Colonic mucosa (tissue), 4 donors: Measurements from ENCODE around the gene IL17RB. TPM values are rescaled to one million over a fixed set of nuclear protein-coding genes. Genes with fewer than 3 reads are reported as not detected.

Experiments used
- DNase-seq: peaks from one replicate; pipeline ENCODE4 v3.0.0-alpha.2; 2020
- H3K27ac ChIP-seq: fragments of 200-600 bp; one replicate; pipeline ENCODE4 v1.8.0; 2021
- H3K27me3 ChIP-seq: fragments of 200-600 bp; one replicate; pipeline ENCODE4 v1.8.0; 2021
- H3K36me3 ChIP-seq: fragments of 200-600 bp; one replicate; pipeline ENCODE4 v1.8.0; 2021
- H3K4me1 ChIP-seq: fragments of 200-600 bp; one replicate; pipeline ENCODE4 v1.8.0; 2021; ENCODE audit warnings: mild to moderate bottlenecking
- H3K4me3 ChIP-seq: fragments of 200-600 bp; one replicate; pipeline ENCODE4 v1.8.0; 2021
- H3K9ac ChIP-seq, 2 donors: one replicate each; pipeline ENCODE4 v1.7.0; 2013; ENCODE audit warnings: control low read depth in 2 of 2, low read depth in 2 of 2, low read length in 2 of 2
- H3K9me3 ChIP-seq: fragments of 200-600 bp; one replicate; pipeline ENCODE4 v1.8.0; 2021
- intact Hi-C: fragments of 100-400 bp; cut with DNase I; formaldehyde crosslinking; loops from one replicate; pipeline ENCODE4 v1.14.1; 2022
- total RNA-seq, 2 donors: library from RNA; stranded (reverse); fragmentation: NEBNext Ultra II Directional in 1 of 2; extraction: Animal tissue kit (Norgen Biotek cat#: 25700) in 1 of 2; gene quantifications; one replicate each; pipeline ENCODE4 v1.2.1, GENCODE V29; 2021
- TF ChIP-seq, protein P1 (sequence below): fragments of 200-600 bp; IDR thresholded peaks from one replicate; pipeline ENCODE4 v1.8.0; 2022; ENCODE audit warnings: antibody characterized with exemption, mild to moderate bottlenecking
- donor health status: healthy.
- donor health status: DM: no; HTN: no; CAD: no.
- donor health status: DM: no; HTN: no; CAD: no.

Gene IL17RB
- total RNA-seq, 2 donors from 2014 or later: 18.6 to 25.7 TPM

GRCh38 chr3:53815067-53815466 lies 31.3 kb upstream of the IL17RB start:
- intact Hi-C loops: no loop called here
- no peaks in the 10 kb centered on the region for H3K36me3 ChIP-seq
- no peaks in the 10 kb centered on the region for H3K4me1 ChIP-seq
- H3K9me3 ChIP-seq: no peaks in the 10 kb centered on the region
- H3K4me3 ChIP-seq: no peak overlapping the region
- H3K27ac ChIP-seq: no peak overlapping the region
- H3K9ac ChIP-seq: no peak overlapping the region
- H3K27me3 ChIP-seq: no peaks in the 10 kb centered on the region
- no peak for DNase-seq
- TF ChIP-seq, protein P1, sequence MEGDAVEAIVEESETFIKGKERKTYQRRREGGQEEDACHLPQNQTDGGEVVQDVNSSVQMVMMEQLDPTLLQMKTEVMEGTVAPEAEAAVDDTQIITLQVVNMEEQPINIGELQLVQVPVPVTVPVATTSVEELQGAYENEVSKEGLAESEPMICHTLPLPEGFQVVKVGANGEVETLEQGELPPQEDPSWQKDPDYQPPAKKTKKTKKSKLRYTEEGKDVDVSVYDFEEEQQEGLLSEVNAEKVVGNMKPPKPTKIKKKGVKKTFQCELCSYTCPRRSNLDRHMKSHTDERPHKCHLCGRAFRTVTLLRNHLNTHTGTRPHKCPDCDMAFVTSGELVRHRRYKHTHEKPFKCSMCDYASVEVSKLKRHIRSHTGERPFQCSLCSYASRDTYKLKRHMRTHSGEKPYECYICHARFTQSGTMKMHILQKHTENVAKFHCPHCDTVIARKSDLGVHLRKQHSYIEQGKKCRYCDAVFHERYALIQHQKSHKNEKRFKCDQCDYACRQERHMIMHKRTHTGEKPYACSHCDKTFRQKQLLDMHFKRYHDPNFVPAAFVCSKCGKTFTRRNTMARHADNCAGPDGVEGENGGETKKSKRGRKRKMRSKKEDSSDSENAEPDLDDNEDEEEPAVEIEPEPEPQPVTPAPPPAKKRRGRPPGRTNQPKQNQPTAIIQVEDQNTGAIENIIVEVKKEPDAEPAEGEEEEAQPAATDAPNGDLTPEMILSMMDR: no peak

DNA sequence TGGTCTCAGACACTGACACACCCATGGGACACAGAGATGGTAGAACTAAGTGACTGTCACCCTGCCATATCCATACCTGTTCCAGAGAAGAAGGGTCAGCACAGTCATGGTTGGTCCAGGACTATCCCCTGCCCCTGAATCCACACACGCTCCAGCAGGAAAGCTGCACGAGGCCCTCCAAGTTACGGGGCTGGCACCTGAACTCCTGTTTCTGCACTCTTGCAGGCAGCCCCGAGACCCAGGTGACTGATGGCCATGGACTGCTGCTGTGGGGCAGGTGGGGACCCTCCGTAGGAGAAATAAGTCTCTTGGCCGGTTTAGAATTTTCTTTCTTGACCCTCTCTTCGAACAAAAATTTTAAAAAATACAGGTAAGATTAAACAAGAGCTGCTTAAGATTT lies 30.7 kb upstream of the IL17RB start:
- no peaks in the 10 kb centered on the region for H3K4me1 ChIP-seq
- H3K4me3 ChIP-seq: no peak overlapping the region
- no peaks in the 10 kb centered on the region for H3K27me3 ChIP-seq
- no peak overlapping the region for H3K9ac ChIP-seq
- no peaks in the 10 kb centered on the region for H3K36me3 ChIP-seq
- DNase-seq: no peak
- no peaks in the 10 kb centered on the region for H3K9me3 ChIP-seq
- TF ChIP-seq, protein P1: no peak
- intact Hi-C loops: no loop called here
- no peak overlapping the region for H3K27ac ChIP-seq

DNA sequence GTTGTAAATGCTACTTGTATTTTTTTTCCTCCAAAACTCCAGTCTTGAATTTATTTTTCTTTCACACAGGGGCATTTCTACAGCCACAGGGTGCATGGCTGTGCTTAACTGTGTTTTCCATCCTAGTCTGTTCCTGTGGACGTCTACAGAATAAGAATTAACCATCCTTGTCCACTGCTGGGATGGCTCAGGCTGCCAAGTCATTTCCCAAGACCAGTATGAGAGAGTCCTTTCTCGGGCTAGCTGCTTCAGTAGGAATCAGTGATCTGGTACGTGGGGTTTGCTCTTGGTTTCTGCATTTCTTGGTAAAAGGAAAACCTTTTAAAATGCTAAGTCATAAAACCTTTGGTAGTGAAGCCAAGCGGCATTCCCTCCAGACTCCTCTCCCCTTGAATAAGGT lies 29.9 kb upstream of the IL17RB start:
- no peak overlapping the region for H3K9ac ChIP-seq
- TF ChIP-seq, protein P1: no peak

DNA sequence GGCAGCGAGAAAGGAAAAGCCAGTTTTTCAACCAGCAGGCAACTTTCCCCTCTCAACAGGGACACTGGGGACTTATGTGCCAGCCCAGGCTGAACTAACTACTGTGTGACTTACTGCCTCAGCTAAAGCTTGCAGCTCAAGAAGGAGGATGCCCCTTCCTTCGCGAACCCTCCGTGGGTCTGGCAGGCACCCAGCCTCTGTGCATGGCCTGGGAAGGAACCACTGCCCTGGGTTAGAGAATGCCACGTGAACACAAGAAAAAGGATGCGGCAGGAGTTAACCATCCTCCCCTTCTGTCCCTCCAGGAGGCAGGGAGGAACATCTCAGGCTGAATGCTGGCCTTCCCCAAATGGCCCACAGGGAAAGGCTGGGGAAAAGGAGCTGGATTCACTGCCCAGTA lies 29.2 kb upstream of the IL17RB start:
- TF ChIP-seq, protein P1: no peak
- Histone ChIP-seq H3K27ac (no peak overlapping the region), H3K9ac (no peak overlapping the region), H3K36me3 (no peaks in the 10 kb centered on the region), H3K4me1 (no peaks in the 10 kb centered on the region), H3K9me3 (no peaks in the 10 kb centered on the region), H3K27me3 (no peaks in the 10 kb centered on the region), H3K4me3 (no peak overlapping the region)
- intact Hi-C loops: no loop called here
- DNase-seq: no peak

More for the DNA sequence above, 29.9 kb upstream of the IL17RB start:
- no peaks in the 10 kb centered on the region for H3K4me1 ChIP-seq
- H3K36me3 ChIP-seq: no peaks in the 10 kb centered on the region
- H3K4me3 ChIP-seq: no peak overlapping the region
- no peak for DNase-seq
- no peaks in the 10 kb centered on the region for H3K9me3 ChIP-seq
- intact Hi-C loops: no loop called here
- H3K27me3 ChIP-seq: no peaks in the 10 kb centered on the region
- H3K27ac ChIP-seq: no peak overlapping the region

DNA sequence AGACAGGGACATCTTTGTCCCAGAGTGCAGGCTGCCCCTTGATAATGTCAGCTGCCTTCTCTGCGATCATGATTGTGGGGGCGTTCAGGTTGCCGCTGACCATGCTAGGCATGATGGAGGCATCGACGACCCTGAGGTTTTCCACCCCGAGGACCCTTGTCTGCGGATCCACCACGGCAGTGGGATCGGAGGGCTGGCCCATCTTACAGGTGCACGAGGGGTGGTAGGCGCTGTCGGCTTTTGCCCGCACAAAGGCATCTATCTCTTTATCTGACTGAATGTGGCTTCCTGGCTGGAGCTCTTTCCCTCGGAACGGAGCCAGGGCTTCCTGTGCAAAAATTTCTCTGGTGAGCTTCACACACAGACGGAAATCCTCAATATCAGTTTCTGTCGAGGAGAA lies 28.6 kb upstream of the IL17RB start:
- Histone ChIP-seq H3K4me3 (no peak overlapping the region), H3K27ac (no peak overlapping the region), H3K27me3 (no peaks in the 10 kb centered on the region), H3K36me3 (no peaks in the 10 kb centered on the region), H3K9me3 (no peaks in the 10 kb centered on the region), H3K9ac (no peak overlapping the region), H3K4me1 (no peaks in the 10 kb centered on the region)
- intact Hi-C loops: no loop called here
- DNase-seq: no peak
- TF ChIP-seq, protein P1: no peak
